Activated CD8-positive, alpha-beta memory T cell treated with anti-CD3 and anti-CD28 coated beads for 1 hour (primary cell): ENCODE measurements around the gene EFHD2.
"Not testable (repeated sequence)": the region's sequence is repeated elsewhere in the genome, so short reads cannot be mapped to it uniquely, and the experiment has no call there.

ENCODE experiments used
- DNase-seq, 2 donors: peaks; one replicate each; pipeline ENCODE4 v3.0.0-alpha.2; 2020; ENCODE audit warnings: low read depth in 1 of 2; ENCODE audit errors: extremely low read depth in 1 of 2

Gene EFHD2

GRCh38 chr1:15410884-15411245 is 1.2 kb downstream of the EFHD2 start:
- DNase-seq: no peak

- no peak for DNase-seq
Measured at GRCh38 chr1:15411593-15412137, 2.0 kb downstream of the EFHD2 start.

GRCh38 chr1:15412175-15412800 is 2.6 kb downstream of the EFHD2 start:
- no peak for DNase-seq

GRCh38 chr1:15412843-15413242 is 3.2 kb downstream of the EFHD2 start:
- DNase-seq: no peak

GRCh38 chr1:15413563-15414444 is 4.1 kb downstream of the EFHD2 start:
- no peak for DNase-seq

GRCh38 chr1:15414445-15414983 is 4.8 kb downstream of the EFHD2 start:
- DNase-seq: no peak

GRCh38 chr1:15417059-15417934 is 7.6 kb downstream of the EFHD2 start:
- peak in 1 of 2 donors; percentile 31 for DNase-seq

- no peak for DNase-seq
Measured at GRCh38 chr1:15418806-15419515, 9.3 kb downstream of the EFHD2 start.

- no peak for DNase-seq
Measured at GRCh38 chr1:15420853-15421465, 11.3 kb downstream of the EFHD2 start.

GRCh38 chr1:15422871-15423270 is 13.2 kb downstream of the EFHD2 start:
- no peak for DNase-seq

- DNase-seq: no peak
Measured at GRCh38 chr1:15423355-15424077, 13.8 kb downstream of the EFHD2 start.

- DNase-seq: no peak
Measured at GRCh38 chr1:15424146-15424667, 14.5 kb downstream of the EFHD2 start.

GRCh38 chr1:15424981-15425380 is 15.3 kb downstream of the EFHD2 start:
- no peak for DNase-seq

- DNase-seq: no peak
Measured at GRCh38 chr1:15425521-15425920, 15.8 kb downstream of the EFHD2 start.

- no peak for DNase-seq
Measured at GRCh38 chr1:15425958-15426357, 16.3 kb downstream of the EFHD2 start.

- no peak for DNase-seq
Measured at GRCh38 chr1:15426492-15427279, 17.0 kb downstream of the EFHD2 start.

GRCh38 chr1:15427280-15427666 is 17.6 kb downstream of the EFHD2 start:
- DNase-seq: no peak

GRCh38 chr1:15428252-15428651 is 18.6 kb downstream of the EFHD2 start:
- DNase-seq: not testable (repeated sequence)
